GM12878 (cell line): ENCODE data around the gene TYW1. TPM values are rescaled to one million over a fixed set of nuclear protein-coding genes. Genes with fewer than 3 reads are reported as not detected.
A peak's percentile ranks its signal among the peaks of the same experiment; 100 is the strongest.
"Not testable (repeated sequence)": the region's sequence is repeated elsewhere in the genome, so short reads cannot be mapped to it uniquely, and the experiment has no call there.

ENCODE experiments used
- ATAC-seq: fragments of 200-7000 bp; cut with Tn5 transposase; 3 replicates; pipeline ENCODE4 v1.9.1; 2020; ENCODE audit warnings: mild to moderate bottlenecking, moderate library complexity
- BruUV-seq: library from RNA; stranded (reverse); fragments of 400-500 nt; replicated peaks from 2 replicates; lab custom pipeline; 2021; lab: Mats Ljungman, UMichigan
- CTCF ChIA-PET: fragments of 300-600 bp; sonication (Branson Sonifier 250); formaldehyde crosslinking; extraction: SDS; loops from one replicate; lab custom pipeline; 2021; ENCODE audit warnings: inconsistent platforms; lab: Yijun Ruan, JAX
- POLR2A ChIA-PET: fragments of 350-600 bp; formaldehyde crosslinking; extraction: SDS; loops from one replicate; lab custom pipeline; 2021; ENCODE audit warnings: inconsistent platforms; lab: Charles Lee
- RAD21 ChIA-PET: fragments of 300-600 bp; sonication (Branson Sonifier 250); formaldehyde crosslinking; loops from one replicate; lab custom pipeline; 2023; ENCODE audit warnings: antibody characterized with exemption; ENCODE audit not compliant: unreplicated experiment; lab: Charles Lee
- SMC1A ChIA-PET: fragments of 300-600 bp; sonication (Branson Sonifier 250); formaldehyde crosslinking; loops from one replicate; lab custom pipeline; 2023; ENCODE audit not compliant: unreplicated experiment, uncharacterized antibody; lab: Charles Lee
- DNase-seq: peaks from one replicate; pipeline ENCODE4 v3.0.0-alpha.2; 2011; ENCODE audit warnings: low read depth, low spot score
- FAIRE-seq: peaks from 3 replicates; lab custom pipeline; 2011; peaks lifted over from hg19 to GRCh38; lab: Jason Lieb, UNC
- H2AFZ ChIP-seq: 2 replicates; pipeline ENCODE4 v1.6.0; 2011; ENCODE audit warnings: low read depth, low read length, control low read depth; ENCODE audit not compliant: control insufficient read depth
- H3K27ac ChIP-seq: 2 replicates; pipeline ENCODE4 v1.5.1; 2011; ENCODE audit warnings: control low read depth; ENCODE audit not compliant: control insufficient read depth, insufficient read depth
- H3K27me3 ChIP-seq, 2 experiments: replicated peaks in 1 of 2; 2 replicates each; pipeline versions ENCODE4 v1.6.0 to v1.6.1; 2011; ENCODE audit warnings: low read length in 1 of 2; ENCODE audit not compliant: control insufficient read depth in 2 of 2, insufficient read depth in 2 of 2
- H3K36me3 ChIP-seq, 2 experiments: 2 replicates each; pipeline ENCODE4 v1.5.1; 2011; ENCODE audit warnings: low read length in 1 of 2; ENCODE audit not compliant: control insufficient read depth in 2 of 2, insufficient read depth in 2 of 2
- H3K4me1 ChIP-seq: 2 replicates; pipeline ENCODE4 v1.6.1; 2011; ENCODE audit warnings: mild to moderate bottlenecking, low read length, moderate library complexity, mixed read lengths; ENCODE audit not compliant: control insufficient read depth, insufficient read depth
- H3K4me2 ChIP-seq: 2 replicates; pipeline ENCODE4 v1.6.0; 2011; ENCODE audit warnings: control low read depth; ENCODE audit not compliant: control insufficient read depth, insufficient read depth
- H3K4me3 ChIP-seq: fragments of 200-600 bp; sonication (generic); 2 replicates; pipeline ENCODE4 v1.5.1; 2016
- H3K79me2 ChIP-seq: 2 replicates; pipeline ENCODE4 v1.6.0; 2011; ENCODE audit warnings: low read length; ENCODE audit not compliant: control insufficient read depth, insufficient read depth
- H3K9ac ChIP-seq: 2 replicates; pipeline ENCODE4 v1.8.0; 2011; ENCODE audit warnings: low read length, control low read depth, mixed read lengths; ENCODE audit not compliant: control insufficient read depth, insufficient read depth
- H3K9me3 ChIP-seq: replicated peaks from 3 replicates; pipeline ENCODE4 v1.5.1; 2011; ENCODE audit warnings: mild to moderate bottlenecking, low read length; ENCODE audit not compliant: control insufficient read depth, insufficient read depth
- H4K20me1 ChIP-seq: 2 replicates; pipeline ENCODE4 v1.6.0; 2011; ENCODE audit not compliant: control insufficient read depth, insufficient read depth
- WGBS: methylation state at CpG from one replicate; pipeline ENCODE4 v1.1.6; 2016; ENCODE audit warnings: low lambda C conversion rate; ENCODE audit not compliant: insufficient replicate concordance, insufficient coverage; ENCODE audit errors: missing lambda C conversion rate; 5-methylcytosine and 5-hydroxymethylcytosine counted together
- in situ Hi-C: fragments of 300-500 bp; cut with MboI; formaldehyde crosslinking; loops from 9 replicates; pipeline ENCODE4 v1.14.3; 2018; ENCODE audit warnings: mixed read lengths
- intact Hi-C: fragments of 100-400 bp; cut with micrococcal nuclease; formaldehyde crosslinking; loops from one replicate; pipeline ENCODE4 v1.14.2; 2022; ENCODE audit not compliant: unreplicated experiment
- polyA plus RNA-seq, 11 experiments: library from polyadenylated mRNA; depleted of rRNA in 4 of 11; unstranded in 6 of 11; stranded (reverse) in 5 of 11; fragments of >200 nt; fragmentation: Nextera tagmentation in 4 of 11; fragmentation: Illumina TruSeq in 1 of 11; extraction: Ambion mirVana in 4 of 11; extraction: Trizol in 1 of 11; gene quantifications; 1 replicate in 1 of 11; 2 replicates in 10 of 11; pipeline versions ENCODE4 v1.2.1 to v1.2.3, GENCODE V29; 2011 to 2016; ENCODE audit warnings: inconsistent platforms in 2 of 11, missing spikeins in 2 of 11, low read depth in 1 of 11
- total RNA-seq, 4 experiments: library from RNA; depleted of rRNA in 3 of 4; stranded (reverse); fragments of >200 nt in 3 of 4; fragmentation: Illumina TruSeq in 1 of 4; extraction: Trizol in 1 of 4; gene quantifications; 2 replicates each; pipeline versions ENCODE4 v1.2.1 to v1.2.3, GENCODE V29; 2013 to 2021
- TF ChIP-seq, protein P1 (sequence below): fragments of 150-350 bp; IDR thresholded peaks from 2 replicates; pipeline ENCODE4 v1.6.1; 2014; ENCODE audit warnings: mild to moderate bottlenecking, low read depth, low read length

The TYW1 gene
- total and polyA plus RNA-seq, 10 of the 15 experiments (the other 5 are each of a cell fraction or from before 2014, with no cell fraction given) = 11.3 to 29.0 (median 18.4) TPM

GRCh38 chr7:67008260-67008659 lies 11.6 kb downstream of the TYW1 start:
- FAIRE-seq (no peak), ATAC-seq (no peak), DNase-seq (no peak)
- Histone ChIP-seq H3K79me2 (no peaks in the 10 kb centered on the region), H4K20me1 (no peaks in the 10 kb centered on the region), H3K4me1 (no peaks in the 10 kb centered on the region), H3K9ac (no peak overlapping the region), H3K4me2 (no peak overlapping the region), H3K4me3 (no peak overlapping the region), H3K36me3 (peaks cover 0 to 8% of the 10 kb centered on the region in 2 experiments; a peak in 3 of 4 replicates), H3K27me3 (no peaks in the 10 kb centered on the region), H3K27ac (no peak overlapping the region), H3K9me3 (no peaks in the 10 kb centered on the region; the same call in 2 of the 3 replicates), H2AFZ (no peak overlapping the region)
- ChIA-PET SMC1A (no interaction called here), CTCF (no interaction called here), POLR2A (no interaction called here), RAD21 (no interaction called here)
- WGBS = 96% methylated on average over 4 of the region's 4 CpGs
- in situ Hi-C loops (no loop called here), intact Hi-C loops (loop anchor here (10.0 kb wide), 1 partner anchor 453 kb away; no protein-coding TSS in a partner anchor)
- TF ChIP-seq, protein P1, sequence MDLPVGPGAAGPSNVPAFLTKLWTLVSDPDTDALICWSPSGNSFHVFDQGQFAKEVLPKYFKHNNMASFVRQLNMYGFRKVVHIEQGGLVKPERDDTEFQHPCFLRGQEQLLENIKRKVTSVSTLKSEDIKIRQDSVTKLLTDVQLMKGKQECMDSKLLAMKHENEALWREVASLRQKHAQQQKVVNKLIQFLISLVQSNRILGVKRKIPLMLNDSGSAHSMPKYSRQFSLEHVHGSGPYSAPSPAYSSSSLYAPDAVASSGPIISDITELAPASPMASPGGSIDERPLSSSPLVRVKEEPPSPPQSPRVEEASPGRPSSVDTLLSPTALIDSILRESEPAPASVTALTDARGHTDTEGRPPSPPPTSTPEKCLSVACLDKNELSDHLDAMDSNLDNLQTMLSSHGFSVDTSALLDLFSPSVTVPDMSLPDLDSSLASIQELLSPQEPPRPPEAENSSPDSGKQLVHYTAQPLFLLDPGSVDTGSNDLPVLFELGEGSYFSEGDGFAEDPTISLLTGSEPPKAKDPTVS = no peak
- no TSS peak for BruUV-seq

DNA sequence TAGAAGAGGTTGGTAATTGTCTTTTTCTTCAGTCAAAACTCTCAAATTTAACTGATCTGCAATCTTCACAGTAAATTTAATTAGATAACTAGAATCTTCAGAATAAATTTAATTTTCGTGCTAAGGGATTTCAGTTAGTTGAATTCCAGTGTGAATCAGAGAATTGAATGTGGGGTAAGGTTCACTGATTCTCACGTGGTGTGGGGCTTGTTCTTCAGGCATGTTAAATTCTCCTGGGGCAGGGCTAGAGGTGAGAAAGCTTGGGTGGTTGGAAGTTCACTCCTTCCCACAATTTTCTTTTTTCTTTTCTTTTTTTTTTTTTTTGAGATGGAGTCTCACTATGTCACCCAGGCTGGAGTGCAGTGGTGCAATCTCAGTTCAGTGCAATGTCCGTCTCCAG lies 13.0 kb downstream of the TYW1 start:
- CTCF ChIA-PET, H3K9me3 ChIP-seq, H3K27me3 ChIP-seq, H3K9ac ChIP-seq, FAIRE-seq, RAD21 ChIA-PET, POLR2A ChIA-PET, H2AFZ ChIP-seq, H3K79me2 ChIP-seq, H3K4me1 ChIP-seq, ATAC-seq, H4K20me1 ChIP-seq, DNase-seq, H3K4me3 ChIP-seq, H3K27ac ChIP-seq, BruUV-seq, H3K36me3 ChIP-seq, H3K4me2 ChIP-seq, in situ Hi-C loops: not testable (repeated sequence)
- SMC1A ChIA-PET = interaction anchor here (0.6 kb wide), 1 partner anchor 16 kb away, joined by 3 read pairs; no protein-coding TSS in a partner anchor
- WGBS = 82% methylated on average over 3 of the region's 3 CpGs
- intact Hi-C loops = loop anchor here (10.0 kb wide), 1 partner anchor 455 kb away; no protein-coding TSS in a partner anchor

- H3K36me3 ChIP-seq, in situ Hi-C loops, DNase-seq, RAD21 ChIA-PET, POLR2A ChIA-PET, H4K20me1 ChIP-seq, SMC1A ChIA-PET, H3K4me2 ChIP-seq, H2AFZ ChIP-seq, CTCF ChIA-PET, H3K9ac ChIP-seq, H3K79me2 ChIP-seq, H3K9me3 ChIP-seq, H3K4me3 ChIP-seq, H3K27ac ChIP-seq, FAIRE-seq, H3K27me3 ChIP-seq, intact Hi-C loops, ATAC-seq, H3K4me1 ChIP-seq: not testable (repeated sequence)
- over 99% methylated on average over 9 of the region's 9 CpGs for WGBS
- BruUV-seq = TSS peak; percentile 28
These were observed 17.5 kb downstream of the TYW1 start for GRCh38 chr7:67014076-67014622.
